ENCODE results near the gene DNAJC13. TPM values are rescaled to one million over a fixed set of nuclear protein-coding genes. Genes with fewer than 3 reads are reported as not detected.

Gene DNAJC13
- total RNA-seq, 2 donors from 2014 or later = 39.4 to 40.5 TPM

DNA sequence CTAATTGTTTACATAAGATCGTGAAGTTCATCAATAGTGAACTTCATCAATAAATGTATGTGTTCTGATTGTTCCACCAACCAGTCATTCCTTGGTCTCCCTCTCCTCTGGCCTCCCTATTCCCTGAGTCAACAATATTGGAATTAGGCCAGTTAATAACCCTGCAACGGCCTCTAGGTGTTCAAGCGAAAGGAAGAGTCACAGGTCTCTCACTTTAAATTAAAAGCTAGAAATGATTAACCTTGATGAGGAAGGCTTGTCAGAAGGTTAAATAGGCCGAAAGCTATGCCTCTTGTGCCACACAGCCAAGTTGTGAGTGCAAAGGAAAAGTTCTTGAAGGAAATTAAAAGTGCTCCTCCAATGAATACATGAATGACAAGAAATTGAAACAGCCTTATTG lies 90.4 kb downstream of the DNAJC13 start:
- TF ChIP-seq, protein P1, sequence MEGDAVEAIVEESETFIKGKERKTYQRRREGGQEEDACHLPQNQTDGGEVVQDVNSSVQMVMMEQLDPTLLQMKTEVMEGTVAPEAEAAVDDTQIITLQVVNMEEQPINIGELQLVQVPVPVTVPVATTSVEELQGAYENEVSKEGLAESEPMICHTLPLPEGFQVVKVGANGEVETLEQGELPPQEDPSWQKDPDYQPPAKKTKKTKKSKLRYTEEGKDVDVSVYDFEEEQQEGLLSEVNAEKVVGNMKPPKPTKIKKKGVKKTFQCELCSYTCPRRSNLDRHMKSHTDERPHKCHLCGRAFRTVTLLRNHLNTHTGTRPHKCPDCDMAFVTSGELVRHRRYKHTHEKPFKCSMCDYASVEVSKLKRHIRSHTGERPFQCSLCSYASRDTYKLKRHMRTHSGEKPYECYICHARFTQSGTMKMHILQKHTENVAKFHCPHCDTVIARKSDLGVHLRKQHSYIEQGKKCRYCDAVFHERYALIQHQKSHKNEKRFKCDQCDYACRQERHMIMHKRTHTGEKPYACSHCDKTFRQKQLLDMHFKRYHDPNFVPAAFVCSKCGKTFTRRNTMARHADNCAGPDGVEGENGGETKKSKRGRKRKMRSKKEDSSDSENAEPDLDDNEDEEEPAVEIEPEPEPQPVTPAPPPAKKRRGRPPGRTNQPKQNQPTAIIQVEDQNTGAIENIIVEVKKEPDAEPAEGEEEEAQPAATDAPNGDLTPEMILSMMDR (conservative IDR thresholded peaks at IDR 0.05) = no peak
- Histone ChIP-seq H3K27ac (ENCODE audit: low read depth, low read length) (no peak overlapping the region), H3K9ac (ENCODE audit: extremely low read depth, low read length, poor library complexity, severe bottlenecking) (no peak overlapping the region), H3K4me1 (ENCODE audit: control insufficient read depth, insufficient read depth, low read length) (no peaks in the 10 kb centered on the region), H3K27me3 (ENCODE audit: control insufficient read depth, insufficient read depth, low read length, poor library complexity, severe bottlenecking) (no peaks in the 10 kb centered on the region), H3K4me3 (ENCODE audit: low read length) (no peak overlapping the region), H3K36me3 (ENCODE audit: control insufficient read depth, insufficient read depth, low read length) (peaks cover 90% of the 10 kb centered on the region), H3K9me3 (ENCODE audit: control insufficient read depth, low read length) (no peaks in the 10 kb centered on the region)
- no peak for DNase-seq
- H3K27ac Mint-ChIP-seq = peak overlapping the region; percentile 65
- H3K9me3 Mint-ChIP-seq = no peaks in the 10 kb centered on the region
- peaks cover 60% of the 10 kb centered on the region for H3K36me3 Mint-ChIP-seq (ENCODE audit: low read depth)
- peak overlapping the region; percentile 21 for H3K4me3 Mint-ChIP-seq
- 93 to 96% methylated on average over 3 to 4 of the region's 4 CpGs for WGBS, 2 experiments (ENCODE audit: insufficient coverage in 1 of 2, insufficient read length in 1 of 2)
- no peaks in the 10 kb centered on the region for H3K27me3 Mint-ChIP-seq (ENCODE audit: insufficient read depth)
- peaks cover 16% of the 10 kb centered on the region for H3K4me1 Mint-ChIP-seq

DNA sequence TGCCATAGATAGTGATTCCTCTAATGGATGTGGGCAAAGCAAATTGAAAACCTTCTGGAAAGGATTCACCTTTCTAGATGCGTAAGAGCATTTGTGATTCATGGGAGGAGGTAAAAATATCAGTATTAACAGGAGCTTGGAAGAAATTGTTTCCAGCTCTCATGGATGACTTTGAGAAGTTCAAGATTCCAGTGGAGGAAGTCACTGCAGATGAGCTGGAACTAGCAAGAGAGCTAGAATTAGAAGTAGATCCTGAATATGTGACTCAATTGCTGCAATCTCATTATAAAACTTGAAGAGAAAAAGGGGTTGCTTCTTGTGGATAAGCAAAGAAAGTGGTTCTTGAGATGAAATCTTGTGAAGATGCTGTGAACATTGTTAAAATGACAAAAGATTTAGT lies 91.8 kb downstream of the DNAJC13 start:
- DNase-seq = no peak
- Histone ChIP-seq H3K4me1 (ENCODE audit: control insufficient read depth, insufficient read depth, low read length) (no peaks in the 10 kb centered on the region), H3K4me3 (ENCODE audit: low read length) (no peak overlapping the region), H3K27ac (ENCODE audit: low read depth, low read length) (no peak overlapping the region), H3K36me3 (ENCODE audit: control insufficient read depth, insufficient read depth, low read length) (peaks cover 90% of the 10 kb centered on the region), H3K9me3 (ENCODE audit: control insufficient read depth, low read length) (no peaks in the 10 kb centered on the region), H3K27me3 (ENCODE audit: control insufficient read depth, insufficient read depth, low read length, poor library complexity, severe bottlenecking) (no peaks in the 10 kb centered on the region), H3K9ac (ENCODE audit: extremely low read depth, low read length, poor library complexity, severe bottlenecking) (no peak overlapping the region)
- 95 to 100% methylated on average over 1 of the region's 1 CpG for WGBS, 2 experiments (ENCODE audit: insufficient coverage in 1 of 2, insufficient read length in 1 of 2)
- Mint-ChIP-seq H3K27me3 (ENCODE audit: insufficient read depth) (no peaks in the 10 kb centered on the region), H3K36me3 (ENCODE audit: low read depth) (peaks cover 61% of the 10 kb centered on the region), H3K27ac (no peak overlapping the region), H3K9me3 (no peaks in the 10 kb centered on the region), H3K4me1 (peaks cover 24% of the 10 kb centered on the region), H3K4me3 (no peak overlapping the region)
- TF ChIP-seq, protein P1 (conservative IDR thresholded peaks at IDR 0.05) = no peak

DNA sequence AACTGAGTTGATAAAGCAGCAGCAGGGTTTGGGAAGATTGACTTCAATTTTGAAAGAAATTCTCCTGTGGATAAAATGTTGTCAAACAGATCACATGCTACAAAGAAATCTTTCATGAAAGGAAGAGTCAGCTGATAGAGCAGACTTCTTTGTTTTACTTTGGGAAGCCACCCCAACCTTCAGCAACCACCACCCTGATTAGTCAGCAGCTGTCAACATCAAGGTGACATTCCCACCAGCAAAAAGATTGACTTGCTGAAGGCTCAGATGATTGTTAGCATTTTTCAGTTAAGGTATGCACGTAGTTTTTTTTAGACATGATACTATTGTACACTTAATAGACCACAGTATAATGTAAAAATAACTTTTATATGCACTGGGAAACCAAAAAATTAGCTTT lies 92.2 kb downstream of the DNAJC13 start:
- H3K4me1 ChIP-seq (ENCODE audit: control insufficient read depth, insufficient read depth, low read length) = no peaks in the 10 kb centered on the region
- Mint-ChIP-seq H3K27me3 (ENCODE audit: insufficient read depth) (no peaks in the 10 kb centered on the region), H3K9me3 (no peaks in the 10 kb centered on the region), H3K27ac (no peak overlapping the region), H3K36me3 (ENCODE audit: low read depth) (peaks cover 64% of the 10 kb centered on the region), H3K4me1 (peaks cover 24% of the 10 kb centered on the region), H3K4me3 (no peak overlapping the region)
- no peak overlapping the region for H3K4me3 ChIP-seq (ENCODE audit: low read length)
- no peaks in the 10 kb centered on the region for H3K9me3 ChIP-seq (ENCODE audit: control insufficient read depth, low read length)
- no peaks in the 10 kb centered on the region for H3K27me3 ChIP-seq (ENCODE audit: control insufficient read depth, insufficient read depth, low read length, poor library complexity, severe bottlenecking)
- H3K27ac ChIP-seq (ENCODE audit: low read depth, low read length) = no peak overlapping the region
- no peak for DNase-seq
- peaks cover 90% of the 10 kb centered on the region for H3K36me3 ChIP-seq (ENCODE audit: control insufficient read depth, insufficient read depth, low read length)
- TF ChIP-seq, protein P1 (conservative IDR thresholded peaks at IDR 0.05) = no peak
- WGBS, 2 experiments (ENCODE audit: insufficient coverage in 1 of 2, insufficient read length in 1 of 2) = no CpG with 5 or more reads among the region's 1 CpG
- no peak overlapping the region for H3K9ac ChIP-seq (ENCODE audit: extremely low read depth, low read length, poor library complexity, severe bottlenecking)

Data from endodermal cell (in vitro differentiated cells).